K562 (cell line): ENCODE results near the gene CSF1. TPM values are rescaled to one million over a fixed set of nuclear protein-coding genes. Genes with fewer than 3 reads are reported as not detected.

ENCODE experiments used
- EP300 ChIP-seq: IDR thresholded peaks from 2 replicates; pipeline ENCODE4 v1.6.1; 2012; ENCODE audit warnings: low read length, improper control_type of control experiment
- GABPB2 ChIP-seq: fragments of 250-450 bp; sonication (Bioruptor Pico); conservative IDR thresholded peaks from 2 replicates; pipeline ENCODE4 v1.5.1; 2021; ENCODE audit warnings: mild to moderate bottlenecking
- KLF10 ChIP-seq: fragments of 250-450 bp; sonication (Bioruptor Pico); IDR thresholded peaks from 2 replicates; pipeline ENCODE4 v1.6.1; 2021; ENCODE audit warnings: matching md5 sums
- L3MBTL2 ChIP-seq: fragments of 450-650 bp; IDR thresholded peaks from 2 replicates; pipeline ENCODE4 v1.6.1; 2016; ENCODE audit warnings: mild to moderate bottlenecking, moderate library complexity
- MAFF ChIP-seq: IDR thresholded peaks from 2 replicates; pipeline ENCODE4 v1.6.1; 2012; ENCODE audit warnings: low read length, improper control_type of control experiment
- MTA1 ChIP-seq: fragments of 450-650 bp; IDR thresholded peaks from 2 replicates; pipeline ENCODE4 v1.6.1; 2017; ENCODE audit warnings: borderline replicate concordance
- NFRKB ChIP-seq: fragments of 450-650 bp; IDR thresholded peaks from 2 replicates; pipeline ENCODE4 v1.6.1; 2016; ENCODE audit warnings: low read depth
- PHF8 ChIP-seq: fragments of 200-600 bp; sonication (generic); IDR thresholded peaks from 2 replicates; pipeline ENCODE4 v1.6.1; 2012; ENCODE audit warnings: mixed run types, mild to moderate bottlenecking, inconsistent platforms, low read length, moderate library complexity, borderline replicate concordance
- SIN3B ChIP-seq: fragments of 450-650 bp; IDR thresholded peaks from 2 replicates; pipeline ENCODE4 v1.6.1; 2017; ENCODE audit warnings: low read depth, mild to moderate bottlenecking, moderate library complexity
- SRSF1 ChIP-seq: fragments of 200-400 bp; formaldehyde crosslinking; IDR thresholded peaks from 2 replicates; pipeline ENCODE4 v1.6.1; 2017; ENCODE audit warnings: mild to moderate bottlenecking, low read depth, low read length, moderate library complexity
- TOE1 ChIP-seq, 2 experiments: fragments of 450-650 bp in 1 of 2; sonication (generic) in 1 of 2; formaldehyde crosslinking in 1 of 2; IDR thresholded peaks; 2 replicates each; pipeline versions ENCODE4 v1.7.1 to v1.8.0; 2016 to 2022; ENCODE audit warnings: borderline replicate concordance in 2 of 2, mild to moderate bottlenecking in 2 of 2, antibody characterized with exemption in 1 of 2, inconsistent platforms in 1 of 2, low read depth in 1 of 2, missing genetic modification reagents in 1 of 2, moderate library complexity in 1 of 2
- ZNF75A ChIP-seq: fragments of 450-650 bp; formaldehyde crosslinking; IDR thresholded peaks from 2 replicates; pipeline ENCODE4 v1.4.0; 2020; ENCODE audit warnings: mild to moderate bottlenecking
- polyA plus RNA-seq, 8 experiments: library from polyadenylated mRNA; depleted of rRNA in 4 of 8; stranded (reverse) in 5 of 8; unstranded in 3 of 8; fragments of >200 nt; fragmentation: Nextera tagmentation in 2 of 8; fragmentation: Illumina TruSeq in 1 of 8; extraction: Ambion mirVana in 2 of 8; extraction: Trizol in 1 of 8; gene quantifications; 2 replicates each; pipeline versions ENCODE4 v1.2.1 to v1.2.3, GENCODE V29; 2011 to 2014; ENCODE audit warnings: inconsistent platforms in 1 of 8, missing spikeins in 1 of 8
- total RNA-seq, 7 experiments: library from RNA; depleted of rRNA in 6 of 7; stranded (reverse); fragments of >200 nt in 6 of 7; fragmentation: Illumina TruSeq in 2 of 7; extraction: Trizol in 2 of 7; gene quantifications; 2 replicates each; pipeline versions ENCODE4 v1.2.1 to v1.2.3, GENCODE V29; 2011 to 2021; ENCODE audit warnings: low replicate concordance in 1 of 7
- TF ChIP-seq, protein P1 (sequence below), 3 experiments: IDR thresholded peaks in 2 of 3; conservative IDR thresholded peaks in 1 of 3; 2 replicates each; pipeline ENCODE4 v1.5.1; 2011 to 2012; ENCODE audit warnings: low read length in 3 of 3, mild to moderate bottlenecking in 3 of 3, control low read depth in 2 of 3, improper control_type of control experiment in 1 of 3, inconsistent platforms in 1 of 3, low read depth in 1 of 3, mixed read lengths in 1 of 3, moderate library complexity in 1 of 3; ENCODE audit not compliant: insufficient read depth in 2 of 3
- TF ChIP-seq, protein P2 (sequence below), 2 experiments: fragments of 450-650 bp; IDR thresholded peaks; 2 replicates each; pipeline ENCODE4 v1.6.1; 2016; ENCODE audit warnings: mild to moderate bottlenecking in 2 of 2, borderline replicate concordance in 1 of 2, low read depth in 1 of 2, moderate library complexity in 1 of 2

CSF1 gene
- total and polyA plus RNA-seq, 9 of the 15 experiments (the other 6 are each of a cell fraction or from before 2014, with no cell fraction given) = 0.18 to 11.8 (median 2.8) TPM

DNA sequence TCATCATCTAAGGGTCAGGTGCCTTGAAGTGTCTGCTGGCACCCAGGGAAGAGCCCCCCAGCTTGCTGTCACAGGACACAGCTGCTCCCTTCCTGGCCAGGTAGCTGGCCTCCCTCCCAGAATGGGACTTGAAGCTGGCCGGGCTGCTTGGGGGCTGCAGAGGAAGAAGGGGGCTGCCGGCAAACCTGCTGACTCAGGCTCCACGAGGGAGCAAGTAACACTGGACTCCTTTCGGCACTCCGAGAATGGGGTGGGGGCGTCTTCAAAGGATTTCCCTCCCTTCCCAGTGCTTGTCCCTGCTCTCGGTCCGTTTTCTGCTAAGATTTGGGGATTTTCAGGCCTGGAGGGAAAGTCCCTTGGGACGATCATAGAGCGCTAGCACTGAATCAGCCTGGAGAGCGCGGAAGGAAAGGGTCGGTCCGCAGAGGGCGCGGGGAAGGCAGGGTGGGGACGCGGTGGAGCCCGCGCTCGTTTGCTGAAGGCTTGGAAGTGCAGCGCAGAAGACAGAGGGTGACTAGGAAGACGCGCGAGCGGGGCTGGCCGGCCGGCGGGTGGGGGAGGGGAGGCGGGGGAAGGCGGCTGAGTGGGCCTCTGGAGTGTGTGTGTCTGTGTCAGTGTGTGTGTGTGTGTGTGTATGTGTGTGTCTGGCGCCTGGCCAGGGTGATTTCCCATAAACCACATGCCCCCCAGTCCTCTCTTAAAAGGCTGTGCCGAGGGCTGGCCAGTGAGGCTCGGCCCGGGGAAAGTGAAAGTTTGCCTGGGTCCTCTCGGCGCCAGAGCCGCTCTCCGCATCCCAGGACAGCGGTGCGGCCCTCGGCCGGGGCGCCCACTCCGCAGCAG, at the start of gene CSF1 (continued):
- TF ChIP-seq TOE1 (IDR thresholded peaks at IDR 0.05; ENCODE audit: borderline replicate concordance) (peak; percentile 71; the same call in 1 of the 2 replicates), TOE1 (CRISPR knock-in tag; IDR thresholded peaks at IDR 0.05; ENCODE audit: borderline replicate concordance, low read depth) (no peak), ZNF75A (CRISPR knock-in tag) (no peak), EP300 (0 out of 2 replicates have a peak, but pooled peaks have one; percentile 17), SIN3B (no peak), PHF8 (peak; percentile 59; the same call in 1 of the 2 replicates), L3MBTL2 (peak; percentile 56; the same call in 1 of the 2 replicates), MAFF (peak; percentile 30; the same call in 1 of the 2 replicates), SRSF1 (no peak), NFRKB (peak; percentile 85), KLF10 (CRISPR knock-in tag) (no peak), GABPB2 (CRISPR knock-in tag) (no peak), MTA1 (peak; percentile 35; the same call in 1 of the 2 replicates)
- TF ChIP-seq, protein P1, sequence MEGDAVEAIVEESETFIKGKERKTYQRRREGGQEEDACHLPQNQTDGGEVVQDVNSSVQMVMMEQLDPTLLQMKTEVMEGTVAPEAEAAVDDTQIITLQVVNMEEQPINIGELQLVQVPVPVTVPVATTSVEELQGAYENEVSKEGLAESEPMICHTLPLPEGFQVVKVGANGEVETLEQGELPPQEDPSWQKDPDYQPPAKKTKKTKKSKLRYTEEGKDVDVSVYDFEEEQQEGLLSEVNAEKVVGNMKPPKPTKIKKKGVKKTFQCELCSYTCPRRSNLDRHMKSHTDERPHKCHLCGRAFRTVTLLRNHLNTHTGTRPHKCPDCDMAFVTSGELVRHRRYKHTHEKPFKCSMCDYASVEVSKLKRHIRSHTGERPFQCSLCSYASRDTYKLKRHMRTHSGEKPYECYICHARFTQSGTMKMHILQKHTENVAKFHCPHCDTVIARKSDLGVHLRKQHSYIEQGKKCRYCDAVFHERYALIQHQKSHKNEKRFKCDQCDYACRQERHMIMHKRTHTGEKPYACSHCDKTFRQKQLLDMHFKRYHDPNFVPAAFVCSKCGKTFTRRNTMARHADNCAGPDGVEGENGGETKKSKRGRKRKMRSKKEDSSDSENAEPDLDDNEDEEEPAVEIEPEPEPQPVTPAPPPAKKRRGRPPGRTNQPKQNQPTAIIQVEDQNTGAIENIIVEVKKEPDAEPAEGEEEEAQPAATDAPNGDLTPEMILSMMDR (IDR thresholded peaks at IDR 0.05 in 2 of 3, conservative IDR thresholded peaks at IDR 0.05 in 1 of 3; ENCODE audit: insufficient read depth in 2 of 3, low read depth in 1 of 3, low read length in 3 of 3) = no peak
- TF ChIP-seq, protein P2, sequence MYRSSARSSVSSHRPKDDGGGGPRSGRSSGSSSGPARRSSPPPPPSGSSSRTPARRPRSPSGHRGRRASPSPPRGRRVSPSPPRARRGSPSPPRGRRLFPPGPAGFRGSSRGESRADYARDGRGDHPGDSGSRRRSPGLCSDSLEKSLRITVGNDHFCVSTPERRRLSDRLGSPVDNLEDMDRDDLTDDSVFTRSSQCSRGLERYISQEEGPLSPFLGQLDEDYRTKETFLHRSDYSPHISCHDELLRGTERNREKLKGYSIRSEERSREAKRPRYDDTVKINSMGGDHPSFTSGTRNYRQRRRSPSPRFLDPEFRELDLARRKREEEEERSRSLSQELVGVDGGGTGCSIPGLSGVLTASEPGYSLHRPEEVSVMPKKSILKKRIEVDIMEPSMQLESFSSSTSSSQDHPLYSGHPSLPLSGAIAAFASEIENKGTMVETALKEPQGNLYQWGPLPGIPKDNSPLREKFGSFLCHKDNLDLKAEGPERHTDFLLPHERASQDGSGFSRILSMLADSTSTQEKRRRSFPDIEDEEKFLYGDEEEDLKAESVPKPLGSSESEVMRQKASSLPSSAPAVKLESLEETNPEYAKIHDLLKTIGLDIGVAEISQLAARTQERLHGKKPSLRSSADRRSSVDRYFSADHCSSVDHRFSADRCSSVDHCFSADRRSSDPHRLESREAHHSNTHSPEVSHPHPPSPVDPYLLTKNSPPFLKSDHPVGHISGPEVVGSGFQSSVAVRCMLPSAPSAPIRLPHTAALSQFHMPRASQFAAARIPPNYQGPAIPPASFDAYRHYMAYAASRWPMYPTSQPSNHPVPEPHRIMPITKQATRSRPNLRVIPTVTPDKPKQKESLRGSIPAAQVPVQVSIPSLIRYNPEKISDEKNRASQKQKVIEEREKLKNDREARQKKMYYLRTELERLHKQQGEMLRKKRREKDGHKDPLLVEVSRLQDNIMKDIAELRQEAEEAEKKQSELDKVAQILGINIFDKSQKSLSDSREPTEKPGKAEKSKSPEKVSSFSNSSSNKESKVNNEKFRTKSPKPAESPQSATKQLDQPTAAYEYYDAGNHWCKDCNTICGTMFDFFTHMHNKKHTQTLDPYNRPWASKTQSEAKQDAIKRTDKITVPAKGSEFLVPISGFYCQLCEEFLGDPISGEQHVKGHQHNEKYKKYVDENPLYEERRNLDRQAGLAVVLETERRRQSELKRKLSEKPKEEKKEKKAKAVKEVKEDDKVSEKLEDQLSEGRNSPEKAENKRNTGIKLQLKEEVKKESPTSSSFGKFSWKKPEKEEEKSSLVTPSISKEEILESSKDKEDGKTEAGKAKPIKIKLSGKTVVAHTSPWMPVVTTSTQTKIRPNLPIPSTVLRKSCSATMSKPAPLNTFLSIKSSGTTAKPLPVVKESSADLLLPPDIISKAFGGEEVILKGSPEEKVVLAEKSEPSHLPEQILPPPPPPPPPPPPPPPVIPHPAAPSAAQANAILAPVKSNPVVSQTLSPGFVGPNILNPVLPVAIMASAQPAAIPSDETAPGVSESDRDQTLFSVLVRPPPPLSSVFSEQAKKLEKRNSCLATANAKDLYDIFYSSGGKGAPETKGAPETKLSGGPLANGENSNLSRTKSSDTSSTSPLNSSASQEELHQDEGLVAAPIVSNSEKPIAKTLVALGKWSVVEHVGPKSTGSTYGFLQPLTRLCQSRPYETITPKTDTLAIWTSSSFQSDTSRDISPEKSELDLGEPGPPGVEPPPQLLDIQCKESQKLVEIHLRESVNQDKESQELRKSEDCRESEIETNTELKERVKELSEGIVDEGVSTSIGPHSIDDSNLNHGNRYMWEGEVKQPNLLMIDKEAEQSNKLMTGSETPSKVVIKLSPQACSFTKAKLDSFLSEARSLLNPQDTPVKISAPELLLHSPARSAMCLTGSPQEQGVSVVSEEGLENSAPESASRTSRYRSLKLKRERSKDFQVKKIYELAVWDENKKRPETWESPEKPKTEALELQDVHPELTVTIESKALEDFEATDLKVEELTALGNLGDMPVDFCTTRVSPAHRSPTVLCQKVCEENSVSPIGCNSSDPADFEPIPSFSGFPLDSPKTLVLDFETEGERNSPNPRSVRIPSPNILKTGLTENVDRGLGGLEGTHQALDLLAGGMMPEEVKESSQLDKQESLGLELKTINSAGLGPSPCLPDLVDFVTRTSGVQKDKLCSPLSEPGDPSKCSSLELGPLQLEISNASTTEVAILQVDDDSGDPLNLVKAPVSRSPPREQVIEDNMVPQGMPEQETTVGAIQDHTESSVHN (IDR thresholded peaks at IDR 0.05; ENCODE audit: borderline replicate concordance in 1 of 2, low read depth in 1 of 2) = no peak
- TF ChIP-seq, all 486 proteins: peak for 91
